ENCODE measurements around the gene ABCA4.

- TF ChIP-seq, protein P1, sequence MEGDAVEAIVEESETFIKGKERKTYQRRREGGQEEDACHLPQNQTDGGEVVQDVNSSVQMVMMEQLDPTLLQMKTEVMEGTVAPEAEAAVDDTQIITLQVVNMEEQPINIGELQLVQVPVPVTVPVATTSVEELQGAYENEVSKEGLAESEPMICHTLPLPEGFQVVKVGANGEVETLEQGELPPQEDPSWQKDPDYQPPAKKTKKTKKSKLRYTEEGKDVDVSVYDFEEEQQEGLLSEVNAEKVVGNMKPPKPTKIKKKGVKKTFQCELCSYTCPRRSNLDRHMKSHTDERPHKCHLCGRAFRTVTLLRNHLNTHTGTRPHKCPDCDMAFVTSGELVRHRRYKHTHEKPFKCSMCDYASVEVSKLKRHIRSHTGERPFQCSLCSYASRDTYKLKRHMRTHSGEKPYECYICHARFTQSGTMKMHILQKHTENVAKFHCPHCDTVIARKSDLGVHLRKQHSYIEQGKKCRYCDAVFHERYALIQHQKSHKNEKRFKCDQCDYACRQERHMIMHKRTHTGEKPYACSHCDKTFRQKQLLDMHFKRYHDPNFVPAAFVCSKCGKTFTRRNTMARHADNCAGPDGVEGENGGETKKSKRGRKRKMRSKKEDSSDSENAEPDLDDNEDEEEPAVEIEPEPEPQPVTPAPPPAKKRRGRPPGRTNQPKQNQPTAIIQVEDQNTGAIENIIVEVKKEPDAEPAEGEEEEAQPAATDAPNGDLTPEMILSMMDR (conservative IDR thresholded peaks at IDR 0.05; ENCODE audit: low read depth, low read length) = peak; percentile 88
- no peak for TF ChIP-seq EZH2 (IDR thresholded peaks at IDR 0.05; ENCODE audit: low read length, unreplicated experiment)
Observed at GRCh38 chr1:94045465-94046056, 75.4 kb downstream of the ABCA4 start.
